GM19463 (cell line): ENCODE measurements around the gene NID1.
"Not testable (repeated sequence)": the region's sequence is repeated elsewhere in the genome, so short reads cannot be mapped to it uniquely, and the experiment has no call there.

Source experiments
- ATAC-seq: cut with Tn5 transposase; IDR thresholded peaks from one replicate; pipeline ENCODE4 v1.9.1; 2021; ENCODE audit warnings: mild to moderate bottlenecking, moderate library complexity; ENCODE audit not compliant: unreplicated experiment

NID1 gene

GRCh38 chr1:236035681-236036101 lies 29.2 kb downstream of the NID1 start:
- ATAC-seq, result no peak

DNA sequence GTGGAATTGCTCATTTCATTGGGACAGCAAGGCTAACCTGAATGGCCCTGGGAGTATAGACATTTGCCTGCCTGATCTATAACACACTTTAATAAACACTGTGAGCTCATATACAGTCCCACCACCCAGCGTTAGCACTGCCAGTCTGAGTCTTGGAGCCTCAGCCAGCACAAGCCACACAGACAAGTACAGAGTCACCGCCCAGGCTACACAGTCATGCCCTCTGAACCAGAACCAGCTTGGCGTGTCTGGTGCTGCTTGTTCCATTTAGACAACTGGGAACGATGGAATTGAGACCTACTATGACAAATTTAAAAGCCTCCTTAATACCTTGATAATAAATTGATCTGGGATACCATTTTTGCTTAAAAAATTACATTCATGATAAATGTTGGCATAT lies 31.6 kb downstream of the NID1 start:
- no peak for ATAC-seq

DNA sequence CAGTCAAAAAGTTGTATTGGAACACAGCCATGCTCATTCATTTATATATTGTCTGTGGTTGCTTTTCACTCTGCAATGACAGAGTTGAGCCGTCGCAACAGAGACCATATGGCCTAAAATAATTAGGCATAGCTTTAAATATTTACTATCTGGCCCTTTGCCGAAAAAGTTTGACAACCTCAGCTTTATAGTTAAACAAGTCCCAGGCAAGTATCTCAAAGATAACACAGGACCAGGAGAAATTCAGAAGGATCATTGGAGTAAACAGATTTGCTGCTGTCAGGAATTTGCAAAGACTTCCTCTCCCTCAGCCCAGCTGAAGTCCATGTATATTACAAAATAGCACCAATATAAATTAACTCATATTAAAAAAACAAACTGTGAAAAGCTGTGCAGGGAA lies 34.4 kb downstream of the NID1 start:
- no peak for ATAC-seq

DNA sequence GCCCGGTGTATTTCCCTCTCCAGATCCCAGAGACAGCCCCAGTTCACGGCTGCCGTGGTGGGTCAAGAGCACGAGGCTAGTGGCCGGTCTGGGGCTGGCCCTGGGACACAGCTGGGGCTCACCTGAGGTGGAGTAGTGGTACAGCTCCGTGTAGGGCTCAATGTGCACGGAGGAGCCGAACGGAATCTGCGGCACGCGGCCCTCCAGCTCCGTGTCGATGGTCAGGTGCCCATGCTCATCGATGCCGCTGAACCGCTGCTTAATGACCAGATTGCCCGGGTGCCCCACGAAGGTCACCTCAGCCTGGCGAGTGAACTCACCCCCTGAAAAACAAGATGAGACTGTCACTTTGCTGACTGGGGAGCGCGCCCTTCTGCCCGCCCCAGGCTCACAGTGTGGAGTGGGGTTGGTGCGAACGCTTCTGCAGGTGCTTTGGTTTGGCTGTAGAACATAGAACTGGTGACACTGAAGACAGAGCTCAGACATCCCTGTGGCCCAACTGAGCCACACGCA lies 35.4 kb downstream of the NID1 start:
- ATAC-seq, result no peak

GRCh38 chr1:236027104-236027503 lies 37.8 kb downstream of the NID1 start:
- ATAC-seq, result no peak

DNA sequence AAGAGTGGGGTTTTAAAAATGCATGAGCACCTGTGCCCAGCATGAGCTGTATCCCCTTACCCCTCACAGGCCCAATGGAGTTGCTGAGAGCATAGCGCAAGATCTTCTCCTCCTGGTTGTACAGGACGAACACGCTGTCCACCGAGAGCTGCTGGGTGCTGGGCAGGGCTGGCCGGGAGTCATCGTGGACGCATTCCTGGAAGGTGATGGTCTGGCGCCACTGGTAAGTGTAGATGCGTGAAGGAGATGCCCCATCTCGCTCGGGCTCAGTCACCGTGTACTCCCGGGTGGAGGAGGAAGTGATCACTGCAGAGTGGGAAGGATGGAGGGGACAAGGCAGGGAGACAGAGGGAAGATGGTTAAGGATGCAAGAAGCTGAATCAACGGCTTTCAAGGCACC lies 39.1 kb downstream of the NID1 start:
- ATAC-seq, result no peak

- ATAC-seq, result no peak
These were observed 40.2 kb downstream of the NID1 start for GRCh38 chr1:236024641-236025040.

DNA sequence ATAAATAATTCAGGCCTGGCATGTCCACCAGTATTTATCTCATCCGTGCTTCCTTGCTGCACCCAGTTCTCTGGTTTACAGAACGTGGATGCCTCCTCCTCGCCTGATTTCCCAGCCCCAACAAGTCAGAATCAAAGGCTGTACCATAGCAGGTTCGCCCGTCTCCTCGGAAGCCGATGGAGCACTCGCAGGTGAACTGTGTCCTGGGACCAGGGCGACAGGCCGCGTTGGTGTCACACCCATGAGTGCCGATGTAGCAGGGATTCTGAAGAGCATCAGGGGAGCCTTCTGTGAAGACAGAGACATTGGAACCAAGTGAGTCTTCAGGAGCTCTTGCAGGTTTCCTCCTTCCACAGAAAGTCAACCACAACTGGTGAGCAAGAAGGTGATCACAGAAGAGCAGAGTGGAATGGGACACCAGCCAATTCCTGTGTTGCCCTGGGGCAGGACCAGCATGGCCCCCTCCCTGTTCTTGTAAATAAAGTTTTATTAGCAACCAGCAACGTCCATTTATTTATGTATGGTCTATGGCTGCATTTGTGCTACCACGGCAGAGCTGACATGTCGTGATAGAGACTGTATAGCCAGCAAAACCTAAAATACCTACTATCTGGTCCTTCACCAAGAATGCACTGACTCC lies 40.8 kb downstream of the NID1 start:
- ATAC-seq, result no peak

DNA sequence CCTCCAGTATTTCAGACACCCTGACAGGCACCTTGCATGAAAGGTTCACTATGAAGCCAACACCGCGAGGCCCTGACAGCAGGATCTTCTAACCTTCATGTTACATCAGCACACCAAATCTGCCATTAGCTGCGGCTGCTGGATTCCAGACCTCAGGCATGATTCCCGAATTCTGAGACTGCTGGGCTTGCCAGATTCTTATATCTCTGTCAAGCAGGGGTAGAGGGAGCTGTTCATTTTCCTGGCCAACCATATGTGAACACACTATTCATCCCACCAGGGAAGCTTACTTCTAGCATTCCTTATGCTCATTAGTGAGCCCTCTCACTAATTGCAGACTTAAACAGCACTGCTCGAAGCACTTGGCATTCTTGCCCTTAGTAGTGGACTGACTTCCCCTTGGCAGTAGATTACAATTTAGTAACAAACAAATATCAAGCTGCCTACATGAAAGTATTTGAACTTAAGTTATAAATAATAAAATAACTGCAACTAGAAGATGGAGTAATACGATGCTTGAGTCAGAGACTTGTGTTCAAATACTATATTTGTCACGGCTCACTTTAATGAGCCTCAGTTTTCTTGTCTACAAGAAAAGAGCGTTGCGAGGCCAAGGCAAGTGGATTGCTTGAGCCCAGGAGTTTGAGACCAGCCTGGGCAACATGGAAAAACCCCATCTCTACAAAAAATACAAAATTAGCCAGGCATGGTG lies 43.3 kb downstream of the NID1 start:
- no peak for ATAC-seq

GRCh38 chr1:236020359-236021219 lies 44.3 kb downstream of the NID1 start:
- ATAC-seq, result no peak

GRCh38 chr1:236018885-236019453 lies 45.9 kb downstream of the NID1 start:
- no peak for ATAC-seq

DNA sequence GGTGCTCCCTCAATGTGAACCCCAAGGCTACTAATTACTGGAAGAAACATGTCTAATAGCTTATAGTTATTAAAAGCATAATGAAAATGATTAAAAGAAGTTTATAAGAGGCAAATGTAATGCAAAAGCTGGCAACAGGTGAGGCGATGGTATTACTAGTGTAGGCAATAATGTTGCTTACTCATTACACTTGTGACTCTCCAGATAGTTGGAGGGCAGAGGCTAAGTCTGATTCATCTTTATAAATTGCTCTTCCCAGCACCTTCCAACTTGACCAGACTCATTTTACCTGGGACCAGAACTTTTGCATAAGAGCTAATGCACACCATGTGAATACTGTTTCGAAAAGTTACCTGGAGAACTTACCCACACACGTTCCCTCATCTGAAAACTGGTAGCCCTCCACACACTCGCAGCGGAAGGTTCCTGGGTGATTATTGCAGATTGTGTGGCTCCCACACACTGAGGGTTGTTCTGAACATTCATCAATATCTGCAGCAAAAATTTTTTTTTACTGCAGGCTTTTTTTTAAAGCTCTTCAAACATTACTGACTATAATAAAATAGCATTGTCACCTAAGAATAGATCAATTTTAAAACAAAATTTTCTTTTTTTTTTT lies 48.0 kb downstream of the NID1 start:
- no peak for ATAC-seq

GRCh38 chr1:236016083-236016482 lies 48.8 kb downstream of the NID1 start:
- ATAC-seq, result no peak

GRCh38 chr1:236015539-236015938 lies 49.4 kb downstream of the NID1 start:
- ATAC-seq, result no peak

DNA sequence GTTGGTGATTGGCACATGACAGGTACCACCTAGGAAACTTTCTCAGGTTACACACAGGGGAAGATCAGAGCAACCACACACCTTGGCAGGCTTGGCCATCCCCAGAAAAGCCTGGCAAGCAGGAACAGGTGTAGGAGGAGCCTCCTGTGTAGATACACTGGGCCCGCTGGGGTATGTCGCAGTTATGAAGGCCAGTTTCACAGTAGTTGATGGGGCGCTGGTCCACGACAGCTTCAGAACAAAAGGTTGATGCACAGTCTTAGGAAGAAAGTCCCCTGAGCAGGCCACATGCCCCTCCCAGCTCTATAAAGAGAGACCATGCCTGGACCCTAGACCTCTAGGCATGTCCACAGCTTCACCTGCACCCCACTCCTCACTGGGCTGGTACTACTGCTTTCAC lies 51.6 kb downstream of the NID1 start:
- ATAC-seq, result no peak

GRCh38 chr1:236011641-236012040 lies 53.2 kb downstream of the NID1 start:
- ATAC-seq, result no peak

DNA sequence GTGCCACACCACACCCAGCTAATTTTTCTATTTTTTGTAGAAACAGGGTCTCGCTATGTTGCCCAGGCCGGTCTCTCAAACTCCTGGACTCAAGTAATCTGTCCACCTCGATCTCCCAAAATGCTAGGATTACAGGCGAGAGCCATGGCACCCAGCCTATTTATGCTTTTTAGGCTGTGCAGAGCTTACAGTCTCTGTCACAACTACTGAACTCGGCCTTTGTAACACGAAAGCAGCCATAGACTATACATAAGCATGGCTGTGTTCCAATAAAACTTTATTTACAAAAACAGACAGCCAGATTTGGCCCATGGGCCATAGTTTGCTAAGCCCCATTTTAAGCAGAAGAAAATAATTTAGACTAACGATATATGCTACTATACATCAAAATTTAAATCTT lies 54.4 kb downstream of the NID1 start:
- ATAC-seq, result no peak

GRCh38 chr1:236009857-236010256 lies 55.0 kb downstream of the NID1 start:
- no peak for ATAC-seq

GRCh38 chr1:236009191-236009590 lies 55.7 kb downstream of the NID1 start:
- no peak for ATAC-seq

GRCh38 chr1:236007781-236008180 lies 57.1 kb downstream of the NID1 start:
- ATAC-seq, result no peak

GRCh38 chr1:236003058-236003457 lies 61.8 kb downstream of the NID1 start:
- ATAC-seq, result not testable (repeated sequence)
